Measurements from ENCODE around the gene COL4A5. TPM values are rescaled to one million over a fixed set of nuclear protein-coding genes. Genes with fewer than 3 reads are reported as not detected.

COL4A5 gene
- total RNA-seq, 1 experiment from 2014 or later = 8.3 TPM

GRCh38 chrX:108610141-108610540, 170.5 kb downstream of the COL4A5 start:
- in situ Hi-C loops (cut with HindIII; ENCODE audit: low pct_unique_long_range_greater_than_20kb, low sequenced_read_pairs) (no loop called here), intact Hi-C loops (cut with micrococcal nuclease; ENCODE audit: unreplicated experiment) (no loop called here)
- DNase-seq (ENCODE audit: low read depth, low spot score) = no peak
- H3K36me3 ChIP-seq (ENCODE audit: control insufficient read depth, insufficient read depth, low read length) = no peaks in the 10 kb centered on the region
- H3K27ac ChIP-seq (ENCODE audit: low read length) = no peak overlapping the region
- ChIA-PET CTCF (no interaction called here), POLR2A (no interaction called here)
- TF ChIP-seq CTCF (IDR thresholded peaks at IDR 0.05) = no peak
- TF ChIP-seq POLR2AphosphoS5 (IDR thresholded peaks at IDR 0.05; ENCODE audit: low read depth, low read length) = no peak
- no peak for TF ChIP-seq TCF7L2 (IDR thresholded peaks at IDR 0.05; ENCODE audit: low read depth, low read length)
- TF ChIP-seq REST (IDR thresholded peaks at IDR 0.05; ENCODE audit: insufficient read depth in 1 of 2, low read depth in 2 of 2, low read length in 1 of 2) = no peak
- TF ChIP-seq SIN3A (IDR thresholded peaks at IDR 0.05; ENCODE audit: borderline replicate concordance, insufficient read depth, low read depth, low read length) = no peak
- H3K9me3 ChIP-seq (ENCODE audit: control insufficient read depth, insufficient read depth, low read depth, low read length) = no peaks in the 10 kb centered on the region
- no peak for ATAC-seq
- no peaks in the 10 kb centered on the region for H3K4me1 ChIP-seq (ENCODE audit: control insufficient read depth, insufficient read depth, low read length)
- BruUV-seq (replicated peaks) = no TSS peak
- no peaks in the 10 kb centered on the region for H3K27me3 ChIP-seq (ENCODE audit: control insufficient read depth, insufficient read depth, low read length)
- no peak overlapping the region for H3K4me3 ChIP-seq (ENCODE audit: low read depth in 2 of 2, low read length in 2 of 2)

- no peaks in the 10 kb centered on the region for H3K36me3 ChIP-seq (ENCODE audit: control insufficient read depth, insufficient read depth, low read length)
- ATAC-seq (no peak), DNase-seq (ENCODE audit: low read depth, low spot score) (no peak)
- intact Hi-C loops (cut with micrococcal nuclease; ENCODE audit: unreplicated experiment) = no loop called here
- no peaks in the 10 kb centered on the region for H3K4me1 ChIP-seq (ENCODE audit: control insufficient read depth, insufficient read depth, low read length)
- in situ Hi-C loops (cut with HindIII; ENCODE audit: low pct_unique_long_range_greater_than_20kb, low sequenced_read_pairs) = no loop called here
- CTCF ChIA-PET = no interaction called here
- POLR2A ChIA-PET = no interaction called here
- H3K27ac ChIP-seq (ENCODE audit: low read length) = no peak overlapping the region
- TF ChIP-seq SIN3A (IDR thresholded peaks at IDR 0.05; ENCODE audit: borderline replicate concordance, insufficient read depth, low read depth, low read length) (no peak), CTCF (IDR thresholded peaks at IDR 0.05) (no peak), POLR2AphosphoS5 (IDR thresholded peaks at IDR 0.05; ENCODE audit: low read depth, low read length) (no peak), REST (IDR thresholded peaks at IDR 0.05; ENCODE audit: insufficient read depth in 1 of 2, low read depth in 2 of 2, low read length in 1 of 2) (no peak), TCF7L2 (IDR thresholded peaks at IDR 0.05; ENCODE audit: low read depth, low read length) (no peak)
- no peaks in the 10 kb centered on the region for H3K27me3 ChIP-seq (ENCODE audit: control insufficient read depth, insufficient read depth, low read length)
- H3K4me3 ChIP-seq (ENCODE audit: low read depth in 2 of 2, low read length in 2 of 2) = no peak overlapping the region
- no TSS peak for BruUV-seq (replicated peaks)
- no peaks in the 10 kb centered on the region for H3K9me3 ChIP-seq (ENCODE audit: control insufficient read depth, insufficient read depth, low read depth, low read length)
Measured at GRCh38 chrX:108614616-108615015, 175.0 kb downstream of the COL4A5 start.
